H9 (cell line): ENCODE results near the gene JAGN1. TPM values are rescaled to one million over a fixed set of nuclear protein-coding genes. Genes with fewer than 3 reads are reported as not detected.

Source experiments
- DNase-seq: peaks from one replicate; pipeline ENCODE4 v3.0.0-alpha.2; 2017
- H2AFZ ChIP-seq: one replicate; pipeline ENCODE4 v1.6.1; 2013; ENCODE audit warnings: mild to moderate bottlenecking, low read length, control low read depth, moderate library complexity
- H2AK5ac ChIP-seq: 2 replicates; pipeline ENCODE4 v1.6.1; 2013; ENCODE audit warnings: low read length, control low read depth, mixed read lengths; ENCODE audit not compliant: insufficient read length
- H2BK120ac ChIP-seq: one replicate; pipeline ENCODE4 v1.6.1; 2013; ENCODE audit warnings: low read depth, mild to moderate bottlenecking, low read length, control low read depth, inconsistent platforms; ENCODE audit not compliant: poor library complexity, severe bottlenecking
- H2BK12ac ChIP-seq: 2 replicates; pipeline ENCODE4 v1.6.1; 2013; ENCODE audit warnings: low read length, control low read depth, mixed read lengths, low read depth; ENCODE audit not compliant: insufficient read length
- H2BK15ac ChIP-seq: 2 replicates; pipeline ENCODE4 v1.6.1; 2013; ENCODE audit warnings: low read depth, low read length, control low read depth
- H2BK20ac ChIP-seq: one replicate; pipeline ENCODE4 v1.6.1; 2013; ENCODE audit warnings: low read depth, mild to moderate bottlenecking, low read length, control low read depth, inconsistent platforms; ENCODE audit not compliant: poor library complexity, severe bottlenecking
- H2BK5ac ChIP-seq: 2 replicates; pipeline ENCODE4 v1.6.1; 2013; ENCODE audit warnings: low read length, control low read depth, mixed read lengths; ENCODE audit not compliant: insufficient read length
- H3K14ac ChIP-seq: 2 replicates; pipeline ENCODE4 v1.6.1; 2013; ENCODE audit warnings: low read length, control low read depth; ENCODE audit not compliant: insufficient read depth
- H3K18ac ChIP-seq: 2 replicates; pipeline ENCODE4 v1.6.1; 2013; ENCODE audit warnings: low read depth, mild to moderate bottlenecking, mixed read lengths, low read length, control low read depth; ENCODE audit not compliant: insufficient read length
- H3K23ac ChIP-seq: 2 replicates; pipeline ENCODE4 v1.6.1; 2013; ENCODE audit warnings: low read length, control low read depth, mixed read lengths, low read depth; ENCODE audit not compliant: insufficient read length
- H3K23me2 ChIP-seq: 2 replicates; pipeline ENCODE4 v1.6.1; 2013; ENCODE audit warnings: low read depth, mild to moderate bottlenecking, mixed read lengths, low read length, control low read depth; ENCODE audit not compliant: insufficient read length, poor library complexity, severe bottlenecking
- H3K27ac ChIP-seq: 2 replicates; pipeline ENCODE4 v1.5.1; 2013; ENCODE audit warnings: low read length, control low read depth, mixed read lengths, low read depth; ENCODE audit not compliant: insufficient read length
- H3K27me3 ChIP-seq: 2 replicates; pipeline ENCODE4 v1.6.1; 2013; ENCODE audit warnings: low read length, control low read depth, inconsistent platforms; ENCODE audit not compliant: insufficient read depth
- H3K4ac ChIP-seq: 2 replicates; pipeline ENCODE4 v1.6.1; 2013; ENCODE audit warnings: low read depth, mild to moderate bottlenecking, control low read depth, inconsistent platforms, low read length, moderate library complexity
- H3K4me1 ChIP-seq: 2 replicates; pipeline ENCODE4 v1.6.1; 2013; ENCODE audit warnings: low read length, control low read depth, inconsistent platforms; ENCODE audit not compliant: insufficient read depth
- H3K4me2 ChIP-seq: 2 replicates; pipeline ENCODE4 v1.6.1; 2013; ENCODE audit warnings: low read length, control low read depth, mixed read lengths; ENCODE audit not compliant: insufficient read length, insufficient read depth
- H3K56ac ChIP-seq: 2 replicates; pipeline ENCODE4 v1.6.1; 2013; ENCODE audit warnings: low read depth, mild to moderate bottlenecking, mixed read lengths, low read length, control low read depth; ENCODE audit not compliant: insufficient read length
- H3K79me1 ChIP-seq: 2 replicates; pipeline ENCODE4 v1.6.1; 2013; ENCODE audit warnings: low read depth, mild to moderate bottlenecking, moderate library complexity, low read length, control low read depth, inconsistent platforms; ENCODE audit not compliant: insufficient read depth, poor library complexity, severe bottlenecking
- H3K79me2 ChIP-seq: 2 replicates; pipeline ENCODE4 v1.6.1; 2013; ENCODE audit warnings: low read length, control low read depth, inconsistent platforms; ENCODE audit not compliant: insufficient read depth
- H3K9ac ChIP-seq: 2 replicates; pipeline ENCODE4 v1.6.1; 2013; ENCODE audit warnings: low read length, control low read depth, mixed read lengths; ENCODE audit not compliant: insufficient read length; ENCODE audit errors: extremely low read depth
- H3K9me3 ChIP-seq: one replicate; pipeline ENCODE4 v1.6.1; 2013; ENCODE audit warnings: low read depth, low read length, inconsistent platforms; ENCODE audit not compliant: control insufficient read depth
- H3T11ph ChIP-seq: one replicate; pipeline ENCODE4 v1.6.1; 2013; ENCODE audit warnings: mild to moderate bottlenecking, low read length, control low read depth, inconsistent platforms
- H4K20me1 ChIP-seq: one replicate; pipeline ENCODE4 v1.6.1; 2013; ENCODE audit not compliant: control insufficient read depth, insufficient read length, insufficient read depth
- H4K5ac ChIP-seq: 2 replicates; pipeline ENCODE4 v1.6.1; 2013; ENCODE audit warnings: low read depth, mild to moderate bottlenecking, mixed read lengths, low read length, control low read depth; ENCODE audit not compliant: insufficient read length
- H4K8ac ChIP-seq: replicated peaks from 2 replicates; pipeline ENCODE4 v1.6.1; 2013; ENCODE audit warnings: low read length, control low read depth, mixed read lengths, low read depth; ENCODE audit not compliant: insufficient read length
- H4K91ac ChIP-seq: 2 replicates; pipeline ENCODE4 v1.6.1; 2013; ENCODE audit warnings: low read depth, mild to moderate bottlenecking, moderate library complexity, mixed read lengths, low read length, control low read depth; ENCODE audit not compliant: insufficient read length
- H3K27ac Mint-ChIP-seq, 3 experiments: 2 replicates in 2 of 3; 3 replicates in 1 of 3; pipeline ENCODE4 v1.8.0; 2020 to 2021; ENCODE audit warnings: mixed read lengths in 3 of 3, mild to moderate bottlenecking in 1 of 3, moderate library complexity in 1 of 3
- H3K27me3 Mint-ChIP-seq: 2 replicates; pipeline ENCODE4 v1.8.0; 2021; ENCODE audit warnings: low read depth, mild to moderate bottlenecking, moderate library complexity, mixed read lengths
- H3K36me3 Mint-ChIP-seq, 3 experiments: 2 replicates in 2 of 3; 3 replicates in 1 of 3; pipeline ENCODE4 v1.8.0; 2020 to 2021; ENCODE audit warnings: low read depth in 3 of 3, mixed read lengths in 3 of 3; ENCODE audit not compliant: insufficient read depth in 1 of 3
- H3K4me1 Mint-ChIP-seq, 2 experiments: 2 replicates each; pipeline ENCODE4 v1.8.0; 2020; ENCODE audit warnings: mixed read lengths in 2 of 2
- H3K4me3 Mint-ChIP-seq, 2 experiments: 2 replicates in 1 of 2; 3 replicates in 1 of 2; pipeline ENCODE4 v1.8.0; 2020 to 2021; ENCODE audit warnings: mild to moderate bottlenecking in 2 of 2, mixed read lengths in 2 of 2, moderate library complexity in 1 of 2
- H3K9me3 Mint-ChIP-seq, 2 experiments: 2 replicates in 1 of 2; 3 replicates in 1 of 2; pipeline ENCODE4 v1.8.0; 2020; ENCODE audit warnings: mild to moderate bottlenecking in 2 of 2, mixed read lengths in 2 of 2, moderate library complexity in 1 of 2
- CTCF ChIP-seq: fragments of 200-600 bp; sonication (generic); conservative IDR thresholded peaks from 3 replicates; pipeline ENCODE4 v1.8.0; 2021; ENCODE audit warnings: antibody characterized with exemption, mild to moderate bottlenecking
- total RNA-seq: library from RNA; stranded (reverse); gene quantifications from 2 replicates; pipeline ENCODE4 v1.2.1, GENCODE V29; 2021

The JAGN1 gene
- total RNA-seq, 1 experiment from 2014 or later, result 33.5 TPM

- TF ChIP-seq CTCF, result no peak
These were observed 4.1 kb upstream of the JAGN1 start for GRCh38 chr3:9886328-9886727.

More at GRCh38 chr3:9886328-9886727, 4.1 kb upstream of the JAGN1 start:
- Histone ChIP-seq H4K5ac (no peak overlapping the region), H4K8ac (no peak overlapping the region), H3K4me1 (no peaks in the 10 kb centered on the region), H3T11ph (no peak overlapping the region), H3K56ac (no peak overlapping the region), H3K79me1 (no peaks in the 10 kb centered on the region), H3K23me2 (no peaks in the 10 kb centered on the region), H3K23ac (no peak overlapping the region), H2BK15ac (no peak overlapping the region), H2BK12ac (no peak overlapping the region), H3K79me2 (peaks cover 5% of the 10 kb centered on the region; the same call in 1 of the 2 replicates), H4K20me1 (no peaks in the 10 kb centered on the region), H3K27ac (no peak overlapping the region), H3K4ac (no peak overlapping the region), H4K91ac (no peak overlapping the region), H2AFZ (no peak overlapping the region), H2BK5ac (no peak overlapping the region), H2BK20ac (no peak overlapping the region), H3K18ac (no peak overlapping the region), H2BK120ac (no peak overlapping the region), H3K14ac (no peak overlapping the region), H3K27me3 (no peaks in the 10 kb centered on the region; the same call in 1 of the 2 replicates), H3K9ac (no peak overlapping the region), H3K4me2 (no peak overlapping the region), H2AK5ac (no peak overlapping the region), H3K9me3 (no peaks in the 10 kb centered on the region)
- peaks cover 6 to 9% of the 10 kb centered on the region in 2 experiments for H3K4me1 Mint-ChIP-seq
- H3K27me3 Mint-ChIP-seq, result no peaks in the 10 kb centered on the region; the same call in 1 of the 2 replicates
- no peak for DNase-seq
- H3K36me3 Mint-ChIP-seq, result peaks cover 0 to 4% (median 0%) of the 10 kb centered on the region in 3 experiments; a peak in 1 of 7 replicates
- H3K4me3 Mint-ChIP-seq, result no peak overlapping the region
- no peak overlapping the region for H3K27ac Mint-ChIP-seq
- H3K9me3 Mint-ChIP-seq, result no peaks in the 10 kb centered on the region
